Activated naive CD8-positive, alpha-beta T cell treated with anti-CD3 and anti-CD28 coated beads, Interleukin-2, amount 50 U/mL, for 24 hours (primary cell): ENCODE data around the gene PRKCZ.

Experiments
- ATAC-seq: fragments of 150-1000 bp; cut with Tn5 transposase; one replicate; pipeline ENCODE4 v1.10.0; 2021
- DNase-seq: peaks from one replicate; pipeline ENCODE4 v3.0.0; 2021
- H3K27ac Mint-ChIP-seq: one replicate; pipeline ENCODE4 v1.8.0; 2021; ENCODE audit warnings: mild to moderate bottlenecking, mixed read lengths
- H3K27me3 Mint-ChIP-seq: one replicate; pipeline ENCODE4 v1.8.0; 2021; ENCODE audit warnings: mixed read lengths
- H3K36me3 Mint-ChIP-seq: one replicate; pipeline ENCODE4 v1.8.0; 2021; ENCODE audit warnings: low read depth, mixed read lengths
- H3K4me1 Mint-ChIP-seq: one replicate; pipeline ENCODE4 v1.8.0; 2021; ENCODE audit warnings: mixed read lengths
- H3K4me3 Mint-ChIP-seq: one replicate; pipeline ENCODE4 v1.8.0; 2021; ENCODE audit warnings: mild to moderate bottlenecking, moderate library complexity, mixed read lengths
- H3K9me3 Mint-ChIP-seq: one replicate; pipeline ENCODE4 v1.8.0; 2021; ENCODE audit warnings: mixed read lengths

The PRKCZ gene

DNA sequence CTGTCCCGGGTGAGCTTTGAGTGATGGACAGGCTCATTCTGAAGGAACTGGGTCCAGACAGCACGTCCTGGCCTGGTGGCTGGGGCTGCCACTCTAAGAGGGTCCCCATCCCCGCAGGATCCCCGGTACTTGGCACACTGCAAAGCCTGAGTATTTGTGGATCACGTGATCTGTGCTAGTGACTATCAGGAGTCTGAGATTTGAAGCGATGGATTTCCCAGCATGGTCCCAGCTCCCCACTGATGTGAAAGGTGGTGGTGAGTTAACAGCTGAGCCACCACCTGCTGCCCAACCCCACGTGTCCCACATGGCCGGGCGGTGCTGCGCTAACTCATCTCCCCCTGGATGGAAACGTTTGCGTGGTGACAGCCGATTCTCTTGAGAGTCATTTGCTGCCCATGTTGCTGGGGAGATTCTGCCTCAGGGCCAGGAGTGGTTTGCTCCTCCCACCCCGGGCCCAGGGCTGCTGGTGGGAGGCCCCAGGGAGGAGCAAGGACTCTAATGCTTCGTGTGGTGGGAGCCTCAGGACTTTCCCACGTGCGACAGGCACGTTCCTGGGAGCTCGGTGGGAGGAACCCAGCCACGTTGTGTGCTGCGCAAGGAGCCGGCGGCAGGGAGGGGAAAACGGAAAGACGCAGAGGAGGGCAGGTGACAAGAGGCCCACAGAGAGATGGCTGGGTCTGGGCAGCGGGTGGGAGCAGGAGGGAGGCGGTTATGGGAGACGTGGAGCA is 129.2 kb downstream of the PRKCZ start:
- Mint-ChIP-seq H3K4me3 (no peak overlapping the region), H3K4me1 (peaks cover 2% of the 10 kb centered on the region), H3K9me3 (no peaks in the 10 kb centered on the region), H3K27ac (no peak overlapping the region), H3K36me3 (no peaks in the 10 kb centered on the region), H3K27me3 (no peaks in the 10 kb centered on the region)
- DNase-seq (no peak), ATAC-seq (no peak)

DNA sequence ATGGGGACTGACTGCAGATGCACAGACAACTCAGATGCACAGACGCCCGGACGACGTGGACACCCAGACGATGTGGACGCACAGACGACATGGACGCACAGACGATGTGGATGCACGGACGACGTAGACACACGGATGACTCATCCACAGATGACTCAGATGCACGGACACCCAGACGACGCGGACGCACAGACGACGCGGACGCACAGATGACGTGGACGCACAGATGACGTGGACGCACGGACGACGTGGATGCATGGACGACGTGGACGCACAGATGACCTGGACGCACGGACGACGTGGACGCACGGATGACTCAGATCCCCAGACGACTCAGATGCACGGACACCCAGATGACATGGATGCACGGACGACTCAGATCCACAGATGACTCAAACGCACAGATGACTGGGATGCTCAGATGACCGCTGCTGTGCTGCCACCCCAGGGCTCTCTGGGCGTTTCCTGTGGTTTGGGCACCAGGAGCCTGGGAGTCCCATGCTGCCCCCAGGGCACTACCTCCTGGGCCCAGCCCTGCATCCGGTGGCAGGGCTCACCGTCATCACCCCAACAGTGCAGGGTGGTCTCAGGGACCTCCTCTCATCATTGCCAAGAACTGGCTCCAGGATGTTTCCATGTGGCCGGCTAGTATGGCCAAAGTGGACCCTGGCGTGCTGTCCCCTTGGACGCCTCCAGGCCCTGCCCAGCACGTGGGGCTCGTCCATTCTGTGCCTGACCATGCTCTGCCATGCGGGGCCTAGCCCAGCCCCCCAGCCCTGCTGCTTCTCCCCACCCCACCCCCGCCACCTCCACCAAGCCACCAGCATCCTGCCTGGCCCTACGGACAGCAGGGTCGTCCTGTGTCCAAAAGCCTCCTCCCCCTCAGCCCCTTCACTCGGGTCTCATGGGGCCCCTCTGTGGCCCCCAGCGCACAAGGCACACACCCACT is 130.4 kb downstream of the PRKCZ start:
- Mint-ChIP-seq H3K4me1 (no peaks in the 10 kb centered on the region), H3K36me3 (peaks cover 2% of the 10 kb centered on the region), H3K4me3 (no peak overlapping the region), H3K9me3 (no peaks in the 10 kb centered on the region), H3K27me3 (no peaks in the 10 kb centered on the region), H3K27ac (no peak overlapping the region)
- ATAC-seq (no peak), DNase-seq (no peak)

DNA sequence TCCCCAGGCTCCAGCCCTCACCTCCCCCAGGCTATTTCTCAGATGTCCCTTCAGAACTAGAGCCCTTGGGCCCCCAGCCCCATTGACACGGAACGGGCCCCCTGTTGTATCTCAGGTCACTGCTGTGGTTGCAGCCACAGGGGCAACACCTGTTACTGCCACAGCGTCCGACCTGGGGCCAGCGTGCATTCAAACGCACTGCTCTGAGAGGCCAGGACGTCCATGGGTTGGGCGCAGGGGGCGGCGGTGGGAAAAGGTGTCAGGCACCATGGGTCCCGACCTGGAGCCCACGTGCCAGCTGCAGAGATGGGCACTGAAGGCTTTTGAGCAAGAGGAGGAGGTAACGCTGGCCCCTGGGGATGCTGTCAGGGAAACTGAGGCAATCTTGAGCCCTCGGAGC is 131.1 kb downstream of the PRKCZ start:
- DNase-seq, result no peak
- Mint-ChIP-seq H3K27ac (no peak overlapping the region), H3K4me3 (no peak overlapping the region), H3K9me3 (no peaks in the 10 kb centered on the region), H3K27me3 (no peaks in the 10 kb centered on the region), H3K36me3 (peaks cover 4% of the 10 kb centered on the region), H3K4me1 (no peaks in the 10 kb centered on the region)
- ATAC-seq, result no peak

DNA sequence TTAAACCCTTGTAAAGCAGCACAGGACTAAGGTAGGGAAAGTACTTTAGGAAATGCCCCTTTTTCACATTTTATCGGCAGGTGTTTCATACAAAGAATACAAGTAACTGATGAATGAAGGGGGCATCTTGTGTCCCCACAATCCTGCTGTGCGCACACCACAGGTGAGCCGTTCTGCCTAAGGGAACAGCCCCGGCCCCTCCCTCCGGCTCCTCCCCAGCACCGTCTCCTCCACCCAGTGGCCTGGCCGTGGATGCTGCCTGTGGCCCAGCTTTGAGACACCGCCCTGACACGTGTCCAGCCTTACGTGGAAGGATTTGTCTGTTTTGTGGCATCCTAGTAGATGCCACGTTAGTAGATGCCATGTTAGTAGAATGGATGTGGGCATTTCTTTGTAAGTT is 131.5 kb downstream of the PRKCZ start:
- H3K9me3 Mint-ChIP-seq, result no peaks in the 10 kb centered on the region
- no peaks in the 10 kb centered on the region for H3K4me1 Mint-ChIP-seq
- peaks cover 4% of the 10 kb centered on the region for H3K36me3 Mint-ChIP-seq
- no peak overlapping the region for H3K4me3 Mint-ChIP-seq
- ATAC-seq, result no peak
- no peaks in the 10 kb centered on the region for H3K27me3 Mint-ChIP-seq
- DNase-seq, result no peak
- no peak overlapping the region for H3K27ac Mint-ChIP-seq

DNA sequence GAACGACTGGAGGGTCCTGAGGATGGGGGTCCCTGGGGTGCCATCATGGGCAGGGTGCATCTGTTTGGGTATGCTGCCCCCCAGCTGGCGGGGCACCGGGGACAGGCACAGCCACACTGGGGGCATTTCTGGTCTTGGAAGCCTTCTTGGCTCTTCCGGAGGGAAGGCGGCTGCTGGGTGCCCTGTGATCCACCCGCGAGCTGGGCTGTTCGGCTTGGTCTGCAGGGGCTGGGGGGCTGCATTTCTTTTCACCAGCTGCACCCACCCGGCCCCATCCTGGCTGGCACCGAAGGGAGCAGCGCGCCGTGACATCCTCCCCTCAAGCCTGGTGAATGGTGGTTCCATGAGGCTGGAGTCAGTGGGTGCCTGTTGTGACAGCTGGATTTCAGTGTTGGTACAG is 132.2 kb downstream of the PRKCZ start:
- no peak for DNase-seq
- H3K27ac Mint-ChIP-seq, result no peak overlapping the region
- H3K4me3 Mint-ChIP-seq, result no peak overlapping the region
- ATAC-seq, result no peak
- no peaks in the 10 kb centered on the region for H3K9me3 Mint-ChIP-seq
- H3K36me3 Mint-ChIP-seq, result peaks cover 4% of the 10 kb centered on the region
- H3K4me1 Mint-ChIP-seq, result no peaks in the 10 kb centered on the region
- no peaks in the 10 kb centered on the region for H3K27me3 Mint-ChIP-seq

DNA sequence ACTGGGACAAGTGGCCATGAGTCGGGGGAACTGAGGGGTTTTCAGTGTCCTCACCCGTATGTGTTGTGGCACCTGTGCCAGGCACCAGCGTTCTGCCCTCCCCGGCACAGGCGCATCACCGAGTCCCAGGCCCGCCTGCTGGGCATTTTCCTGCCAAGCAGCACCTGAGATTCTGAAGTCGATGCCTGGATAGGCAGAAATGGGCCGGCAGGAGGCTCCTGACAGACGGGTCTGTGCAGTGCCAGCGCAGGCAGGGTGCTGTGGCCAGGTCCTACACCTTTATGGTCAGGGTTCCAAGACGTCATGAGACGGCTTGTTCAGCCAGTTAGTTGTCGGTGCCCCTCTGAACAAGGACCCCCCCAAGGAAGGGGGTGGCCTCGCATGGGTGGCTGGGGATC is 133.7 kb downstream of the PRKCZ start:
- no peaks in the 10 kb centered on the region for H3K4me1 Mint-ChIP-seq
- H3K4me3 Mint-ChIP-seq, result no peak overlapping the region
- DNase-seq (no peak), ATAC-seq (no peak)
- H3K27ac Mint-ChIP-seq, result no peak overlapping the region
- H3K9me3 Mint-ChIP-seq, result no peaks in the 10 kb centered on the region
- H3K27me3 Mint-ChIP-seq, result no peaks in the 10 kb centered on the region
- H3K36me3 Mint-ChIP-seq, result peaks cover 4% of the 10 kb centered on the region

DNA sequence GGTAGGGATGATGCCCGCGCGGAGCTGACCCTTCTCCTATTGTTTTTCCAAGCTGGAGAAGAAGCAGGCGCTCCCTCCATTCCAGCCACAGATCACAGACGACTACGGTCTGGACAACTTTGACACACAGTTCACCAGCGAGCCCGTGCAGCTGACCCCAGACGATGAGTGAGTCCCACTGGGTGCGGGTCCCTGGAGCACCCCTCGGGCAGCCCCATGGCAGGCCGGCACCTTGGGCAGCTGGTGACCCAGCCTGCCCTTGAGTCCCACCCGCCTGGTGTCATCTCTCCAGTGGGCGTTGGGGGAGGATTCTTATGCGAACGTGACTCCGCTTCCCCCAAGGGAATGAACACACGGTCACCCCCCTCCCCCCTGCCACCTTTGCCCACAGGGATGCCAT is 134.3 kb downstream of the PRKCZ start:
- Mint-ChIP-seq H3K9me3 (no peaks in the 10 kb centered on the region), H3K36me3 (peaks cover 4% of the 10 kb centered on the region), H3K4me1 (peaks cover 2% of the 10 kb centered on the region), H3K4me3 (no peak overlapping the region), H3K27ac (no peak overlapping the region), H3K27me3 (no peaks in the 10 kb centered on the region)
- ATAC-seq, result no peak
- no peak for DNase-seq

DNA sequence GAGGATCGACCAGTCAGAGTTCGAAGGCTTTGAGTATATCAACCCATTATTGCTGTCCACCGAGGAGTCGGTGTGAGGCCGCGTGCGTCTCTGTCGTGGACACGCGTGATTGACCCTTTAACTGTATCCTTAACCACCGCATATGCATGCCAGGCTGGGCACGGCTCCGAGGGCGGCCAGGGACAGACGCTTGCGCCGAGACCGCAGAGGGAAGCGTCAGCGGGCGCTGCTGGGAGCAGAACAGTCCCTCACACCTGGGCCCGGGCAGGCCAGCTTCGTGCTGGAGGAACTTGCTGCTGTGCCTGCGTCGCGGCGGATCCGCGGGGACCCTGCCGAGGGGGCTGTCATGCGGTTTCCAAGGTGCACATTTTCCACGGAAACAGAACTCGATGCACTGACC is 134.7 kb downstream of the PRKCZ start:
- Mint-ChIP-seq H3K27ac (no peak overlapping the region), H3K4me1 (peaks cover 2% of the 10 kb centered on the region), H3K36me3 (peaks cover 4% of the 10 kb centered on the region), H3K4me3 (no peak overlapping the region), H3K27me3 (no peaks in the 10 kb centered on the region), H3K9me3 (no peaks in the 10 kb centered on the region)
- DNase-seq (no peak), ATAC-seq (no peak)

DNA sequence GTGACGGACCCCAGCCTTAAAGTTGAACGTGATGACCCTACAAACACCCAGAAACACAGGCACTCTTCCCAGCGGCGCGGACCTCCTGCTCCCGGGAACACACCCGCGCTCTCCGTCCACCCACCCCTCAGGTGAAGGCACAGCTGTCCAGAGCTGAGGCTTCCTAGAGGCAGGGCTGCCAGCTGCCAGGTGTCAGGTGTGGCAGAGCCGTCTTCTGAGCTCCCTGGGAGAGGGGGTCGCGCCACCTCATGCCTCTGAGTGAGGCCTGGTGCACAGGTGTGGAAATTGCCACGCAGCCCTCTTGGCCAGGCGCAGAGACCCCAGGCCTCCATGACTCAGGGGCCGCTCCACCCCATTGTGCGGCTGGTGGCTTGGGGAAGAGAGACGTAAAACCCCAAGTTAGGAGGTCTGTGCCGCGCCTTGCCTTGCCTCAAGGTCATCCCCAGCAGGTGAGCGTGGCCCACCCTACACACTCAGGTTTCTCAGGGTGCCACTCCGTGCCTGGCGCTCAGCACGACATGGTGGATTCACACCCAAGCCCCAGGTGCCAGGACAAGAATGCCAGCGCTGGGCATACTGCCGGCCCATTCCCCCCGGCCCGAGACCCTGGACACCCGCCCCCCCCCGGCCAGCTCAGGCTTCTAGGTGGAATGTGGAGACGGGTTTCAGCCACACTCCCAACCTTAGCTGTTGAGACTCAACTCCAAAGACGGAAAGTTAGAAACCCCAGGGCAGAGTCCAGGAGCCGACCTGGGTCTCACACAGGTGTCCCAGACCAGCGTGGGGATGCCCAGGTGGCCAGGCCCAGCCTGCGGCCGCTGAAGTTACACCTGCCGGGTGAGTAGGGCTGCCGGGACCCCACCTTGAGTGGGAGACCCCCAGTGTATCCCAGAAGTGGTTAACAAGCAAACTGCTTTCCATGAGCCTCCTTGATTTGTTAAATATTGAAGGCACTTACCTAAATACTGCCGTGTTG is 136.0 kb downstream of the PRKCZ start:
- peaks cover 9% of the 10 kb centered on the region for H3K4me1 Mint-ChIP-seq
- DNase-seq (no peak), ATAC-seq (no peak)
- H3K36me3 Mint-ChIP-seq, result peaks cover 4% of the 10 kb centered on the region
- H3K4me3 Mint-ChIP-seq, result no peak overlapping the region
- no peak overlapping the region for H3K27ac Mint-ChIP-seq
- H3K9me3 Mint-ChIP-seq, result no peaks in the 10 kb centered on the region
- H3K27me3 Mint-ChIP-seq, result no peaks in the 10 kb centered on the region

DNA sequence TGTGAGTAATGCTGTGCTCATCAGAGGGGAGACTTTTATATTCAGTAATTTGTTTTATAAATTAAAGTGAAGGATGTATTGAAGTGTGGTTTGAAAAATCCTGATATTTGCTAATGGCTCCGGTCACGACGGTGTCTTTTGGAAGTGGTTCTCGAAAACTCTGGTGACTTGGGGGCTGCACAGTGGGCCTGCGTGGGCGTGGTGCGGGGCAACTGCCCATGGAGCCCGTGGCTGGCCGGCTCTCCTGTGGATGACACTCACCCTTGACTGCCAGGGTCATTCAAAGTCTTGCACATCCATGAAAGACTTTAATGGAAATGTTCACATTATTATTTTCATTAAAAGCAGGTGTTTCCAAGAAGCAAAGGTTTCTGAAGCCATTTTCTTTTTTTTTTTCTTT is 136.7 kb downstream of the PRKCZ start:
- H3K4me3 Mint-ChIP-seq, result no peak overlapping the region
- no peaks in the 10 kb centered on the region for H3K9me3 Mint-ChIP-seq

DNA sequence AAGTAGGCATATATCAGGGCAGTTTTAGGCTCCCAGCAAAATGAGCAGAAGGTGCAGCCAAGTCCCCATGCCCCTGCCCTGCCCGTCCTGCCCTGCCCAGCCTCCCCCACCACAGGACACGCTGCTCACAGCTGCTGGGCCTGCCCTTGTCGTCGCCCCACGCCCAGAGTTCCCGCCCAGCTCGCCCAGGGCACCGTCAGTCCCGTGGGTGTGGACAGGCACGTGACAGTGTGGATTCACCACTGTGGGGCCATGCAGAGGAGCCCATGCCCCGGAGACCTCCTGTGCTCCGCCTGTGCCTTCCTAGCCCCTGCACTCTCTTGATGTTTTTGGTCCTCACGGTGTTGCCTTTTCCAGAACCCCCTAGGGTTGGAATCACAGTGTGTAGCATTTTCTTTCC is 137.4 kb downstream of the PRKCZ start:
- H3K4me3 Mint-ChIP-seq, result no peak overlapping the region
- ATAC-seq (no peak), DNase-seq (no peak)
- peaks cover 14% of the 10 kb centered on the region for H3K4me1 Mint-ChIP-seq
- peaks cover 4% of the 10 kb centered on the region for H3K36me3 Mint-ChIP-seq
- no peaks in the 10 kb centered on the region for H3K9me3 Mint-ChIP-seq
- H3K27me3 Mint-ChIP-seq, result no peaks in the 10 kb centered on the region
- H3K27ac Mint-ChIP-seq, result no peak overlapping the region

More for the DNA sequence above, 136.7 kb downstream of the PRKCZ start:
- Mint-ChIP-seq H3K4me1 (peaks cover 12% of the 10 kb centered on the region), H3K27ac (no peak overlapping the region), H3K27me3 (no peaks in the 10 kb centered on the region), H3K36me3 (peaks cover 4% of the 10 kb centered on the region)
- ATAC-seq (no peak), DNase-seq (no peak)

DNA sequence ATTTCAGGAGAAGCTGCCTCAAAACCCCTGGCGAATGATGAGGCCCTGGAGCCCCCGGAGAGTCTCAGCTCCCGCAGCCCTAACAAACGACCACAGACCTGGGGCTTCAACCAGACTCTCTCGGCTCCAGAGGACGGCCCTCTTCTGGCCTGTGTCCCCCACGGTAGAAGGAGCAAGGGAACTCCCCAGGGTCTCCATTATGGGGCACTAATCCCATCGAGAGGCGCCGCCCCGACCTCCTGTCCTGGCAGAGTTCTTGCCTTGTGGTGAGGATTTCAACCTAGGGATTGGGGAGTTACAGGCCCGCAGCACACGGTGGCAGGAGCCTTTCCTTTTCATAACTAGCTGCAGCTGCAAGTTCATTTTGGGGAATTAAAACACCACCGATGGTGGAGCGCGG is 138.1 kb downstream of the PRKCZ start:
- H3K27me3 Mint-ChIP-seq, result no peaks in the 10 kb centered on the region
- H3K27ac Mint-ChIP-seq, result no peak overlapping the region
- DNase-seq, result no peak
- H3K9me3 Mint-ChIP-seq, result no peaks in the 10 kb centered on the region
- peaks cover 4% of the 10 kb centered on the region for H3K36me3 Mint-ChIP-seq
- H3K4me1 Mint-ChIP-seq, result peaks cover 20% of the 10 kb centered on the region
- no peak for ATAC-seq
- peak overlapping the region; percentile 24 for H3K4me3 Mint-ChIP-seq

DNA sequence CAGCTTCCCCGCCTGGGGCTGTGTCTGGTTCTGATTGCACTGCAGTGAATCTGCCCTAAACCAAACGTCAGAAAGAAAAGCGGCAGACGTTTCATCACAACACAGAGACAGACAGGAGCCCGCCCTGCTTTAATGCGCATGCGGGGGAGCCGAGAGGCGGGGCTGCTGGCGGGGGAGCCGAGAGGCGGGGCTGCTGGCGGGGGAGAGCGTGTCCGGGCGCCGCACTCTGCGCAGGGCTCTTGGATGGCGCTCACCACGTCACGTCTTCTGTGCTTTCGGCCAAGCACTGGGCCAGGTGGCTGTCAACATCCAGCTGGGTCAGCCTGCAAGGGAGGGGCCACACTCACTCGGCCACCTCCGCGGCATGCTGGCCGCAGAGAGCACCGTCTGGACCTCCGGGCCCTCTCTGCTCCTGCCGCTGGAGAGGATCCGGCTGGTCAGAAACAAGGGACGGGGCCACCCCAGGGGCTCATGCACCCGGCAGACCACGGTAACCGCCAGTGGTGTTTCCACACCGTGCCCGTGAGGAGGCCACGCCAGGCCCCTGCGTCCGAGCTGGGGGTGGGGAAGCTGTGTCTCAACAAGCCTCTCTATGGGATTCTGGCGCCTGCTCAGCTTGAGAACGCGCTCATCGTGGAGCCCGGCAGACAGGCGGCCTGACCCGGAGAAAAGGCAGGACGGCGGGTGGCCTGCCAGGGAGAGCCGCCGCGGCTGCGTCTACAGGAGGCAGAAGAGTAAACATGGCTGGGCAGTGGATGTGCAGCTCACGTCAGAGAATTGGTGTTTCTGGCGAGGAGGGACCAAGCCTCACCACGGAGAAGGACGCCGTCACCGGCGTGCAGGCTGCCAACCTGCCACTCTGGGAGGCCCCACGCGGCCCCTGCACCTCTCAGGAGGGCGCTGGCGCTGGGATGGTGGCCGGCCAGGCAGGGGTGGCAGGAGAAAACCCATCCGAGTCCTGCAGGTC is 139.5 kb downstream of the PRKCZ start:
- Mint-ChIP-seq H3K27ac (peak overlapping the region; percentile 70), H3K9me3 (no peaks in the 10 kb centered on the region), H3K4me1 (peaks cover 20% of the 10 kb centered on the region), H3K4me3 (peak overlapping the region; percentile 76), H3K36me3 (peaks cover 4% of the 10 kb centered on the region), H3K27me3 (no peaks in the 10 kb centered on the region)
- peak; percentile 91 for DNase-seq
- peak; percentile 85 for ATAC-seq
